ENCODE measurements around the gene IGF2BP3.

- TF ChIP-seq CTCF (IDR thresholded peaks at IDR 0.05) (no peak), POLR2A (IDR thresholded peaks at IDR 0.05) (no peak)
Measured at GRCh38 chr7:23405240-23405618, 65.1 kb downstream of the IGF2BP3 start.
